Myometrial cell (primary cell): ENCODE results near the gene CCDC146. TPM values are rescaled to one million over a fixed set of nuclear protein-coding genes. Genes with fewer than 3 reads are reported as not detected.

Source experiments
- total RNA-seq: library from RNA; depleted of rRNA; stranded (reverse); fragments of >200 nt; gene quantifications from 2 replicates; pipeline ENCODE4 v1.2.3, GENCODE V29; 2015

CCDC146 gene, protein sequence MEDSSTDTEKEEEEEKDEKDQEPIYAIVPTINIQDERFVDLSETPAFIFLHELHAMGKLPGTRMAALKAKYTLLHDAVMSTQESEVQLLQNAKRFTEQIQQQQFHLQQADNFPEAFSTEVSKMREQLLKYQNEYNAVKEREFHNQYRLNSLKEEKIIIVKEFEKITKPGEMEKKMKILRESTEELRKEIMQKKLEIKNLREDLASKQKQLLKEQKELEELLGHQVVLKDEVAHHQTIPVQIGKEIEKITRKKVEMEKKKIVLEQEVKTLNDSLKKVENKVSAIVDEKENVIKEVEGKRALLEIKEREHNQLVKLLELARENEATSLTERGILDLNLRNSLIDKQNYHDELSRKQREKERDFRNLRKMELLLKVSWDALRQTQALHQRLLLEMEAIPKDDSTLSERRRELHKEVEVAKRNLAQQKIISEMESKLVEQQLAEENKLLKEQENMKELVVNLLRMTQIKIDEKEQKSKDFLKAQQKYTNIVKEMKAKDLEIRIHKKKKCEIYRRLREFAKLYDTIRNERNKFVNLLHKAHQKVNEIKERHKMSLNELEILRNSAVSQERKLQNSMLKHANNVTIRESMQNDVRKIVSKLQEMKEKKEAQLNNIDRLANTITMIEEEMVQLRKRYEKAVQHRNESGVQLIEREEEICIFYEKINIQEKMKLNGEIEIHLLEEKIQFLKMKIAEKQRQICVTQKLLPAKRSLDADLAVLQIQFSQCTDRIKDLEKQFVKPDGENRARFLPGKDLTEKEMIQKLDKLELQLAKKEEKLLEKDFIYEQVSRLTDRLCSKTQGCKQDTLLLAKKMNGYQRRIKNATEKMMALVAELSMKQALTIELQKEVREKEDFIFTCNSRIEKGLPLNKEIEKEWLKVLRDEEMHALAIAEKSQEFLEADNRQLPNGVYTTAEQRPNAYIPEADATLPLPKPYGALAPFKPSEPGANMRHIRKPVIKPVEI
- under 0.01 and 3.7 TPM in 2 replicates for total RNA-seq

DNA sequence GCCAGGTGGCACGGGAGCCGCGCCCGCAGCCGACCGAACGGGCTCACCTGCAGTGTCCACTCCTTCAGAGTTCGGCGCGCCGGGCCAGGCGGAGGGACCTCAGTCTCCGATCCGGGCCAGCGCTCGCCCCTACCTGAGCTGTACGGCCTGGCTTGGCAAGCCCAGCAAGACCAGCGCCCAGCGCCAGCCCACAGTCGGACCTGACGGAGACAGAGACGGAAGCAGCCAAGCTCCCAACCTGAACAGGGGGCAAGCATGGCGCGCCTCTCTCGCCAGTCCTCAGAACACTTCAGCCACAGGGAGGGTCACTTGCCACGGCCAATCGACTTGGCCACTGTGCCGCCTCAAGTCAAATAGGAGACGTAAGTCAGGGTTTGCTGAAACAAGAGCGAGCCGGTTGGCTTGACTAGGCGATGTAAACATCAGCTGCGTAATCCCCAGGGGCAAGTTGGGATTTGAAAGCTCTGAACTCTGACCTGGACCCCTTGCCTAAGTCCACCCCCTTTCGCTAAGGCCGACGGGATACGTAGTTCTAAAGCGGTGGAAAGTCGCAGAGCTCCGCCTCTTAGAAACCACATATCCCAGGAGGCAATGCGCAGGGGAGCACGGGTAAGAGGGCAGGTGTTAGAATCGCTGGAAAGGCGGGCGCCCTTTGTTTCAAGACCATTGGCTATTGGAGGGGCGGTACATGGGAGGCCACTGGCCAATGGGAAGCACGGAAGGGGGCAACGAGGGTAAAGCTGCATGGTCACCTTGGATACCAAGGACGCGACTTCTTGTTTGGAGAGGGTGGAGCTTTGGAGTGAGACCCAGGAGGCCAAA lies at the start of gene CCDC146:
Gene CCDC146, plus strand, starts transcription at position 756 of the 822 bp plus-strand sequence. CDS start 45,054 bp downstream, outside the sequence.

DNA sequence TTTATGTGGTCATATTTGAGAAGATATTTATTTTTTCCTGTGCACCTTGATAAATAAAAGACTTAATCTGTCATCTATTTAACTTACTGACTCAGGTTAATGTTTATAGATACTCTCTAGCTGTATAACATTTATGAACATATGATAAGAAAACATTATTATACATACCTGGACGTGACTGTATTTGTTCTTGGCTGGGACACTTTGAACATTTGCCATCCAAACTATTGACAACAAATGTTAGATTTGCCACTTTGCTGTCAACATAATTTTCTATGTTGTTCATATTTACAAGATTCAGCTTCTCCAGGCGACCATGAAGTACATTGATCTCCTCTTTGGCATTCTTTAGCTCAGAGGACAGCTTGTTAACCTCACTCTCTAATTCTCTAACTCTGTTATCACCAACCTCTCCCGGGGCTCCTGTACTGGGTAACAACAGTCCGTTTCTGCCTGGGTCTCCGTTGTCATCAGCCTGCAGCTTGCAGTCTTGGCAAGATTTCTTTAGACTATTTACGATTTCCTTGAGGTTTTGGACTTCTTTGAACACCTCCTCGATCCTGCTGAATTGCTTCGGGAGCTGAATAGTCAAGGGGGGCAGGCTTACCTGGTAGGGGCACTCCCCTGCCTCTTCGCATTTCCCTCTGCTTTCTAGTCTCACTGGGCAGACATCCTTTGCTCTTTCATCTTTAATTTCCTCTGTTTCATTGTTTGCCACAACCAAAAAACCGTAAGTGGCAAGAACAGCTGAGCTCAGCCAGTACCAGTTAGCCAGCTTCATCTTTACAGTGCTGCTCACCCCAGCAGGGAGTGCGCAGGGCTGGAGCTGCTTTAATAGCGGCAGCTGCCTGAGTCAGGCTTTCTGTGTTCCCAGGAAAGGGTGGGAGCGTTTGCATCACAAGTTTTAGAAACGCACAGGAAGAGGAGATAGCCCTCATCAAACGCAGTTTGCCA lies 76.9 kb downstream of the CCDC146 start, which contains the start of gene FGL2:
Gene FGL2, minus strand, starts transcription at position 807 of the 954 bp plus-strand sequence. Its CDS starts 26 bp downstream, at position 781.

Other genes with a start within 250 kb of the CCDC146 start
- gene SPDYE17, start 90.3 kb upstream of the CCDC146 start, total RNA-seq: not detected in 2 replicates
- not detected in 2 replicates for gene SPDYE18, start 60.1 kb upstream of the CCDC146 start, total RNA-seq
- not detected in 2 replicates for gene FGL2, start 77.2 kb downstream of the CCDC146 start, total RNA-seq